Liver (tissue), 3 donors: Measurements from ENCODE around the gene GGN.

Experiments
- ATF3 ChIP-seq: IDR thresholded peaks from 2 replicates; pipeline ENCODE4 v1.6.1; 2016; ENCODE audit warnings: antibody characterized with exemption
- CTCF ChIP-seq: fragments of 150-350 bp; IDR thresholded peaks from 2 replicates; pipeline ENCODE4 v1.5.1; 2017; ENCODE audit warnings: improper control_type of control experiment, low read depth, low read length; ENCODE audit not compliant: missing input control
- HNF4A ChIP-seq, 2 donors: conservative IDR thresholded peaks; 2 replicates each; pipeline ENCODE4 v1.6.1; 2016; ENCODE audit warnings: antibody characterized with exemption in 2 of 2, mild to moderate bottlenecking in 2 of 2
- RXRA ChIP-seq, 2 donors: IDR thresholded peaks; 2 replicates each; pipeline ENCODE4 v1.6.1; 2017 to 2018; ENCODE audit warnings: antibody characterized with exemption in 2 of 2, mild to moderate bottlenecking in 1 of 2
- donor health status: healthy.
- donor health status: healthy.

- no peak for TF ChIP-seq HNF4A (conservative IDR thresholded peaks at IDR 0.05)
- no peak for TF ChIP-seq CTCF
- no peak for TF ChIP-seq RXRA (IDR thresholded peaks at IDR 0.05)
- no peak for TF ChIP-seq ATF3
Measured at GRCh38 chr19:38340927-38341326, 46.9 kb downstream of the GGN start.
